IPS-18a (cell line): ENCODE results near the gene ZCWPW1.
"Not testable (repeated sequence)": the region's sequence is repeated elsewhere in the genome, so short reads cannot be mapped to it uniquely, and the experiment has no call there.

Experiments
- H3K27ac ChIP-seq: one replicate; pipeline ENCODE4 v1.5.1; 2013; ENCODE audit warnings: low read length
- H3K27me3 ChIP-seq: one replicate; pipeline ENCODE4 v1.6.1; 2013; ENCODE audit warnings: mild to moderate bottlenecking, low read length; ENCODE audit not compliant: control insufficient read depth, insufficient read depth
- H3K36me3 ChIP-seq: one replicate; pipeline ENCODE4 v1.6.1; 2013; ENCODE audit warnings: low read depth, low read length; ENCODE audit not compliant: control insufficient read depth
- H3K4me1 ChIP-seq: one replicate; pipeline ENCODE4 v1.6.1; 2013; ENCODE audit warnings: low read depth, low read length; ENCODE audit not compliant: control insufficient read depth
- H3K4me3 ChIP-seq: one replicate; pipeline ENCODE4 v1.5.1; 2013; ENCODE audit warnings: low read length
- H3K9ac ChIP-seq: one replicate; pipeline ENCODE4 v1.6.1; 2013; ENCODE audit warnings: mild to moderate bottlenecking, low read length, moderate library complexity
- H3K9me3 ChIP-seq: one replicate; pipeline ENCODE4 v1.6.1; 2013; ENCODE audit warnings: low read depth, low read length; ENCODE audit not compliant: control insufficient read depth

Gene ZCWPW1

GRCh38 chr7:100353685-100354330 lies 74.7 kb downstream of the ZCWPW1 start:
- H3K27me3 ChIP-seq, result no peaks in the 10 kb centered on the region
- no peak overlapping the region for H3K9ac ChIP-seq
- no peak overlapping the region for H3K27ac ChIP-seq
- peaks cover 80% of the 10 kb centered on the region for H3K36me3 ChIP-seq
- H3K4me3 ChIP-seq, result no peak overlapping the region
- H3K9me3 ChIP-seq, result no peaks in the 10 kb centered on the region
- H3K4me1 ChIP-seq, result no peaks in the 10 kb centered on the region

GRCh38 chr7:100352984-100353684 lies 75.4 kb downstream of the ZCWPW1 start:
- H3K36me3 ChIP-seq, result peaks cover 78% of the 10 kb centered on the region
- H3K9ac ChIP-seq, result no peak overlapping the region
- H3K4me1 ChIP-seq, result no peaks in the 10 kb centered on the region
- H3K27me3 ChIP-seq, result no peaks in the 10 kb centered on the region
- H3K9me3 ChIP-seq, result no peaks in the 10 kb centered on the region
- no peak overlapping the region for H3K4me3 ChIP-seq
- H3K27ac ChIP-seq, result no peak overlapping the region

GRCh38 chr7:100352230-100352781 lies 76.2 kb downstream of the ZCWPW1 start:
- H3K36me3 ChIP-seq, result peaks cover 79% of the 10 kb centered on the region

GRCh38 chr7:100351657-100352058 lies 76.8 kb downstream of the ZCWPW1 start:
- no peak overlapping the region for H3K9ac ChIP-seq
- no peaks in the 10 kb centered on the region for H3K4me1 ChIP-seq
- H3K27me3 ChIP-seq, result no peaks in the 10 kb centered on the region
- no peak overlapping the region for H3K4me3 ChIP-seq
- H3K36me3 ChIP-seq, result peaks cover 82% of the 10 kb centered on the region
- no peak overlapping the region for H3K27ac ChIP-seq
- no peaks in the 10 kb centered on the region for H3K9me3 ChIP-seq

More at GRCh38 chr7:100352230-100352781, 76.2 kb downstream of the ZCWPW1 start:
- H3K9me3 ChIP-seq, H3K4me1 ChIP-seq, H3K27me3 ChIP-seq, H3K4me3 ChIP-seq, H3K9ac ChIP-seq, H3K27ac ChIP-seq: not testable (repeated sequence)
